Adipocyte (in vitro differentiated cells): ENCODE results near the gene WDR88.
A peak's percentile ranks its signal among the peaks of the same experiment; 100 is the strongest.
"Not testable (repeated sequence)": the region's sequence is repeated elsewhere in the genome, so short reads cannot be mapped to it uniquely, and the experiment has no call there.

Experiments
- DNase-seq: peaks from one replicate; pipeline ENCODE4 v3.0.0-alpha.2; 2015; ENCODE audit warnings: low read depth
- H3K27me3 ChIP-seq: replicated peaks from 2 replicates; pipeline ENCODE4 v1.7.0; 2013; ENCODE audit warnings: mild to moderate bottlenecking, low read length, moderate library complexity; ENCODE audit not compliant: control insufficient read depth, insufficient read depth
- H3K36me3 ChIP-seq: 2 replicates; pipeline ENCODE4 v1.7.0; 2013; ENCODE audit warnings: low read length, mild to moderate bottlenecking, moderate library complexity; ENCODE audit not compliant: control insufficient read depth, insufficient read depth, severe bottlenecking
- H3K4me1 ChIP-seq: 2 replicates; pipeline ENCODE4 v1.7.0; 2013; ENCODE audit warnings: mild to moderate bottlenecking, low read length, moderate library complexity; ENCODE audit not compliant: control insufficient read depth, insufficient read depth
- H3K4me3 ChIP-seq: 2 replicates; pipeline ENCODE4 v1.7.0; 2013; ENCODE audit warnings: mild to moderate bottlenecking, low read length, moderate library complexity
- H3K9ac ChIP-seq: 2 replicates; pipeline ENCODE4 v1.7.0; 2013; ENCODE audit warnings: mild to moderate bottlenecking, low read length, moderate library complexity
- H3K9me3 ChIP-seq: 2 replicates; pipeline ENCODE4 v1.7.0; 2013; ENCODE audit warnings: mild to moderate bottlenecking, low read length, moderate library complexity; ENCODE audit not compliant: control insufficient read depth

WDR88 gene

GRCh38 chr19:33216198-33216830 lies 84.4 kb downstream of the WDR88 start:
- H3K27me3 ChIP-seq: peaks cover 17% of the 10 kb centered on the region
- H3K4me1 ChIP-seq: no peaks in the 10 kb centered on the region
- DNase-seq: no peak
- H3K4me3 ChIP-seq: no peak overlapping the region
- H3K9ac ChIP-seq: no peak overlapping the region
- no peaks in the 10 kb centered on the region for H3K36me3 ChIP-seq
- no peaks in the 10 kb centered on the region for H3K9me3 ChIP-seq

- H3K27me3 ChIP-seq: peaks cover 22% of the 10 kb centered on the region
- H3K4me1 ChIP-seq: no peaks in the 10 kb centered on the region
- H3K4me3 ChIP-seq: no peak overlapping the region
- no peak for DNase-seq
- no peak overlapping the region for H3K9ac ChIP-seq
- no peaks in the 10 kb centered on the region for H3K9me3 ChIP-seq
- H3K36me3 ChIP-seq: no peaks in the 10 kb centered on the region
Observed at GRCh38 chr19:33217881-33218280, 86.0 kb downstream of the WDR88 start.

- Histone ChIP-seq H3K4me3 (no peak overlapping the region), H3K9me3 (no peaks in the 10 kb centered on the region), H3K9ac (no peak overlapping the region), H3K27me3 (peaks cover 27% of the 10 kb centered on the region), H3K4me1 (no peaks in the 10 kb centered on the region), H3K36me3 (no peaks in the 10 kb centered on the region)
- no peak for DNase-seq
Observed at GRCh38 chr19:33219261-33219815, 87.4 kb downstream of the WDR88 start.

- no peak overlapping the region for H3K9ac ChIP-seq
- no peaks in the 10 kb centered on the region for H3K4me1 ChIP-seq
- no peak overlapping the region for H3K4me3 ChIP-seq
- no peaks in the 10 kb centered on the region for H3K9me3 ChIP-seq
- H3K36me3 ChIP-seq: no peaks in the 10 kb centered on the region
- no peak for DNase-seq
- peaks cover 35% of the 10 kb centered on the region for H3K27me3 ChIP-seq
Observed at GRCh38 chr19:33220115-33220514, 88.2 kb downstream of the WDR88 start.

DNA sequence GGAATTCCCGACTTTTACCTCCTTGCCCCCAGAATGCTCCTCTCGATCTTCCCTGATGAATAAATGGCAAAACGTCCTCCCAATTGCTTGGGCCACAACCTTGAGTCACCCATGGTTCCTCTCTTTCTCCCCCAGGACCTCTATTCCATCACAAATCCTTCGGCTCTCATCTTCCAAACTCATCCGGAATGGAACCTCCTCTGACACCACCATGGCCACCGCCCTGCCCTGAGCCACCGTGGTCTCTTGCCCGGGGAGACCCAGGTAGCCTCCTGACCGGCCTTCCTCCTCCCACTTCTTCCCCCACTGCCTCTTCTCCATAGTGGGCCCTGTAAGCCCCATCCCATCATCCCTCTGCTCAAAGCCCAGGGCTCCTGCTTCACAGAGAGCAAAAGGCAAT lies 88.8 kb downstream of the WDR88 start:
- no peak overlapping the region for H3K4me3 ChIP-seq
- peaks cover 37% of the 10 kb centered on the region for H3K27me3 ChIP-seq
- H3K9me3 ChIP-seq: no peaks in the 10 kb centered on the region
- no peak for DNase-seq
- no peaks in the 10 kb centered on the region for H3K36me3 ChIP-seq
- H3K4me1 ChIP-seq: no peaks in the 10 kb centered on the region
- H3K9ac ChIP-seq: no peak overlapping the region

GRCh38 chr19:33221638-33222037 lies 89.7 kb downstream of the WDR88 start:
- H3K9ac ChIP-seq: no peak overlapping the region
- H3K27me3 ChIP-seq: peaks cover 40% of the 10 kb centered on the region
- no peak for DNase-seq
- H3K4me3 ChIP-seq: no peak overlapping the region
- no peaks in the 10 kb centered on the region for H3K4me1 ChIP-seq
- H3K36me3 ChIP-seq: no peaks in the 10 kb centered on the region
- H3K9me3 ChIP-seq: no peaks in the 10 kb centered on the region

- H3K9me3 ChIP-seq, DNase-seq, H3K36me3 ChIP-seq, H3K4me1 ChIP-seq, H3K4me3 ChIP-seq, H3K9ac ChIP-seq: not testable (repeated sequence)
- peaks cover 40% of the 10 kb centered on the region for H3K27me3 ChIP-seq
Observed at GRCh38 chr19:33222255-33222654, 90.3 kb downstream of the WDR88 start.

GRCh38 chr19:33224694-33225457 lies 93.0 kb downstream of the WDR88 start:
- peak overlapping the region; percentile 23 for H3K4me3 ChIP-seq
- no peaks in the 10 kb centered on the region for H3K4me1 ChIP-seq
- no peaks in the 10 kb centered on the region for H3K36me3 ChIP-seq
- peaks cover 25% of the 10 kb centered on the region for H3K9me3 ChIP-seq
- peaks cover 42% of the 10 kb centered on the region for H3K27me3 ChIP-seq
- H3K9ac ChIP-seq: peak overlapping the region; percentile 20
- no peak for DNase-seq
